HepG2 (cell line): ENCODE measurements around the gene CTNNAL1. TPM values are rescaled to one million over a fixed set of nuclear protein-coding genes. Genes with fewer than 3 reads are reported as not detected.

Experiments
- ATAC-seq: fragments of 200-7000 bp; cut with Tn5 transposase; 3 replicates; pipeline ENCODE4 v1.9.1; 2020; ENCODE audit warnings: mild to moderate bottlenecking, moderate library complexity
- BruUV-seq: library from RNA; stranded (reverse); fragments of 400-500 nt; replicated peaks from 2 replicates; lab custom pipeline; 2021; lab: Mats Ljungman, UMichigan
- CTCF ChIA-PET: fragments of 300-600 bp; formaldehyde crosslinking; extraction: SDS; loops from one replicate; lab custom pipeline; 2021; ENCODE audit warnings: low total read pairs, inconsistent platforms, low intra/inter-chr PET ratio; lab: Yijun Ruan, JAX
- POLR2A ChIA-PET: fragments of 350-600 bp; sonication (Branson Sonifier 250); formaldehyde crosslinking; loops from one replicate; lab custom pipeline; 2020; ENCODE audit warnings: antibody characterized with exemption, inconsistent platforms; lab: Yijun Ruan, JAX
- DNase-seq: peaks from one replicate; pipeline ENCODE4 v3.0.0-alpha.2; 2015; ENCODE audit warnings: low spot score
- FAIRE-seq: peaks from 3 replicates; lab custom pipeline; 2011; peaks lifted over from hg19 to GRCh38; lab: Jason Lieb, UNC
- H2AFZ ChIP-seq: one replicate; pipeline ENCODE4 v1.6.1; 2011; ENCODE audit warnings: low read length, inconsistent platforms
- H3K27ac ChIP-seq: fragments of 300-600 bp; 3 replicates; pipeline ENCODE4 v1.8.0; 2011; ENCODE audit warnings: mixed run types, mild to moderate bottlenecking, mixed read lengths, low read length, inconsistent platforms; ENCODE audit not compliant: insufficient read depth; ENCODE audit errors: extremely low read length
- H3K27me3 ChIP-seq, 2 experiments: fragments of 200-600 bp in 1 of 2; 2 replicates in 1 of 2; 3 replicates in 1 of 2; pipeline versions ENCODE4 v1.6.0 to v1.8.0; 2011; ENCODE audit warnings: low read length in 2 of 2, mild to moderate bottlenecking in 2 of 2, moderate library complexity in 2 of 2, inconsistent platforms in 1 of 2; ENCODE audit not compliant: insufficient read depth in 2 of 2, control insufficient read depth in 1 of 2
- H3K36me3 ChIP-seq, 2 experiments: fragments of 200-600 bp in 1 of 2; replicated peaks in 1 of 2; 2 replicates in 1 of 2; 3 replicates in 1 of 2; pipeline versions ENCODE4 v1.5.1 to v1.8.0; 2011; ENCODE audit warnings: low read length in 2 of 2, inconsistent platforms in 1 of 2; ENCODE audit not compliant: insufficient read depth in 2 of 2, control insufficient read depth in 1 of 2
- H3K4me1 ChIP-seq: 2 replicates; pipeline ENCODE4 v1.5.1; 2012; ENCODE audit warnings: low read length, inconsistent platforms; ENCODE audit not compliant: insufficient read depth
- H3K4me2 ChIP-seq: 2 replicates; pipeline ENCODE4 v1.6.0; 2011; ENCODE audit warnings: low read depth, low read length, inconsistent platforms
- H3K4me3 ChIP-seq, 3 experiments: fragments of 200-600 bp in 1 of 3; sonication (generic), shearing (Covaris generic) in 1 of 3; replicated peaks in 1 of 3; 2 replicates each; pipeline ENCODE4 v1.5.1; 2011 to 2016; ENCODE audit warnings: low read length in 3 of 3, inconsistent platforms in 2 of 3, low read depth in 2 of 3, mild to moderate bottlenecking in 2 of 3, control low read depth in 1 of 3, mixed read lengths in 1 of 3; ENCODE audit not compliant: insufficient read depth in 1 of 3
- H3K79me2 ChIP-seq: one replicate; pipeline ENCODE4 v1.6.1; 2011; ENCODE audit warnings: low read length, inconsistent platforms; ENCODE audit not compliant: insufficient read depth
- H3K9ac ChIP-seq: 2 replicates; pipeline ENCODE4 v1.6.0; 2011; ENCODE audit warnings: mild to moderate bottlenecking, low read depth, low read length, inconsistent platforms; ENCODE audit not compliant: insufficient read depth
- H3K9me3 ChIP-seq: 2 replicates; pipeline ENCODE4 v1.5.1; 2012; ENCODE audit warnings: mild to moderate bottlenecking, low read length
- H4K20me1 ChIP-seq: 2 replicates; pipeline ENCODE4 v1.6.0; 2011; ENCODE audit warnings: inconsistent platforms, mild to moderate bottlenecking, low read length, moderate library complexity; ENCODE audit not compliant: insufficient read depth
- ARNT ChIP-seq: fragments of 450-650 bp; IDR thresholded peaks from 2 replicates; pipeline ENCODE4 v1.6.1; 2017
- CREM ChIP-seq, 2 experiments: sonication (generic) in 1 of 2; formaldehyde crosslinking in 1 of 2; IDR thresholded peaks; 2 replicates each; pipeline versions ENCODE4 v1.4.0 to v1.6.1; 2016 to 2020; ENCODE audit warnings: antibody characterized with exemption in 1 of 2, mild to moderate bottlenecking in 1 of 2, missing genetic modification reagents in 1 of 2
- ELF4 ChIP-seq: sonication (generic); formaldehyde crosslinking; IDR thresholded peaks from 2 replicates; pipeline ENCODE4 v1.5.0; 2020; ENCODE audit warnings: missing genetic modification reagents, mild to moderate bottlenecking, moderate library complexity, borderline replicate concordance
- FOXC1 ChIP-seq: sonication (generic); formaldehyde crosslinking; IDR thresholded peaks from 2 replicates; pipeline ENCODE4 v1.8.0; 2022; ENCODE audit warnings: mild to moderate bottlenecking, missing genetic modification reagents, borderline replicate concordance
- NPAS2 ChIP-seq: sonication (generic); formaldehyde crosslinking; IDR thresholded peaks from 2 replicates; pipeline ENCODE4 v1.8.0; 2022; ENCODE audit warnings: mild to moderate bottlenecking, missing genetic modification reagents, borderline replicate concordance
- SOX13 ChIP-seq, 3 experiments: fragments of 450-650 bp in 1 of 3; sonication (generic) in 1 of 3; formaldehyde crosslinking in 1 of 3; IDR thresholded peaks in 2 of 3; conservative IDR thresholded peaks in 1 of 3; 2 replicates each; pipeline versions ENCODE4 v1.5.0 to v1.6.1; 2016 to 2020; ENCODE audit warnings: antibody characterized with exemption in 1 of 3, mild to moderate bottlenecking in 1 of 3, missing compliant biosample characterization in 1 of 3, missing genetic modification reagents in 1 of 3, moderate library complexity in 1 of 3
- SOX5 ChIP-seq: IDR thresholded peaks from 2 replicates; pipeline ENCODE4 v1.6.1; 2016; ENCODE audit warnings: borderline replicate concordance
- SP1 ChIP-seq, 2 experiments: fragments of 450-650 bp in 1 of 2; sonication (generic) in 1 of 2; formaldehyde crosslinking in 1 of 2; IDR thresholded peaks; 2 replicates each; pipeline versions ENCODE4 v1.4.0 to v1.6.1; 2016 to 2020; ENCODE audit warnings: missing genetic modification reagents in 1 of 2
- ZNF891 ChIP-seq: sonication (generic); formaldehyde crosslinking; IDR thresholded peaks from 2 replicates; pipeline ENCODE4 v1.5.0; 2020; ENCODE audit warnings: mild to moderate bottlenecking, missing genetic modification reagents
- WGBS: methylation state at CpG from one replicate; pipeline ENCODE4 v1.1.6; 2017; ENCODE audit warnings: low lambda C conversion rate; 5-methylcytosine and 5-hydroxymethylcytosine counted together
- in situ Hi-C: cut with HindIII; loops from 2 replicates; pipeline ENCODE4 v1.10.0; 2017; ENCODE audit warnings: low pct_unique_long_range_greater_than_20kb; ENCODE audit not compliant: extremely low pct_ligation_motif_present
- intact Hi-C: fragments of 100-400 bp; cut with micrococcal nuclease; formaldehyde crosslinking; loops from one replicate; pipeline ENCODE4 v1.10.0; 2022; ENCODE audit not compliant: unreplicated experiment
- polyA plus RNA-seq, 8 experiments: library from polyadenylated mRNA; depleted of rRNA in 3 of 8; stranded (reverse) in 7 of 8; unstranded in 1 of 8; fragments of >200 nt; fragmentation: Illumina TruSeq in 4 of 8; extraction: Trizol in 4 of 8; gene quantifications; 2 replicates each; pipeline versions ENCODE4 v1.2.1 to v1.2.3, GENCODE V29; 2011 to 2016; ENCODE audit warnings: low read depth in 4 of 8, missing spikeins in 1 of 8, mixed read lengths in 1 of 8; ENCODE audit not compliant: insufficient read depth in 1 of 8
- total RNA-seq, 5 experiments: library from RNA; depleted of rRNA; stranded (reverse); fragments of >200 nt; fragmentation: Illumina TruSeq; extraction: Trizol; gene quantifications; 2 replicates each; pipeline ENCODE4 v1.2.3, GENCODE V29; 2016; ENCODE audit warnings: low read depth in 1 of 5
- TF ChIP-seq, protein P1 (sequence below): sonication (generic); formaldehyde crosslinking; IDR thresholded peaks from 2 replicates; pipeline ENCODE4 v1.4.0; 2020; ENCODE audit warnings: mild to moderate bottlenecking, missing genetic modification reagents
- TF ChIP-seq, protein P2 (sequence below): sonication (generic); formaldehyde crosslinking; IDR thresholded peaks from 2 replicates; pipeline ENCODE4 v1.4.0; 2020; ENCODE audit warnings: mild to moderate bottlenecking, missing genetic modification reagents
- TF ChIP-seq, protein P3 (sequence below): sonication (generic); formaldehyde crosslinking; IDR thresholded peaks from 2 replicates; pipeline ENCODE4 v1.4.0; 2020; ENCODE audit warnings: missing genetic modification reagents

CTNNAL1 gene
- total and polyA plus RNA-seq, 2 of the 13 experiments (the other 11 are each of a cell fraction or from before 2014, with no cell fraction given): 32.0 to 162 TPM

DNA sequence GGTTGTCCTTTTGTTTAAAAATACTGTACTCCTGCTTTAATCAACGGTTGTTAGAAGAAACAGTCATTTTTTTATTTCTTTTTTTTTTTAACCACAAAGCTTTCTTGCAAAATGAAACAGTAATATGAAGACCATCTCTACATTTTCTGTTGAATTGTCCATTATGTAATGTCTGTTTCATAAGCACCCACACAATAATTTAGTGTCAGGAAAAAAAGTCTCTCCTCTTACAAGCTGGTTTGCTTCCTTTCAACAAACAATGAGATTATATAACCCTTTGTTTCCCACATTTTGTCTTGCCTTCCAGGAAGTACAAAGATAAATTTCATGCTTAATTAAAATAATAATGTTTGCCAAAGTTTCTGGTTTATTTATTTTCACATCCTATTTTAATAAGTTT lies 16.7 kb downstream of the CTNNAL1 start:
- no peaks in the 10 kb centered on the region for H3K27me3 ChIP-seq
- no peaks in the 10 kb centered on the region for H4K20me1 ChIP-seq
- peaks cover 15% of the 10 kb centered on the region for H3K4me1 ChIP-seq
- BruUV-seq: TSS peak; percentile 15
- H3K27ac ChIP-seq: no peak overlapping the region
- no peak overlapping the region for H3K4me2 ChIP-seq
- peaks cover 7 to 25% of the 10 kb centered on the region in 2 experiments for H3K36me3 ChIP-seq
- no peak overlapping the region for H3K4me3 ChIP-seq
- ATAC-seq: no peak
- no peak overlapping the region for H3K9ac ChIP-seq
- no peaks in the 10 kb centered on the region for H3K9me3 ChIP-seq
- no peak for FAIRE-seq
- in situ Hi-C loops (no loop called here), intact Hi-C loops (no loop called here)
- WGBS: 95% methylated on average over 1 of the region's 1 CpG
- CTCF ChIA-PET: no interaction called here
- H3K79me2 ChIP-seq: peaks cover 43% of the 10 kb centered on the region
- no peak overlapping the region for H2AFZ ChIP-seq
- POLR2A ChIA-PET: no interaction called here
- TF ChIP-seq ELF4 (CRISPR knock-in tag) (no peak), CREM (IDR thresholded peaks at IDR 0.05) (no peak), CREM (CRISPR knock-in tag; IDR thresholded peaks at IDR 0.05) (no peak), SOX5 (CRISPR knock-in tag) (peak; percentile 33; the same call in 1 of the 2 replicates), FOXC1 (CRISPR knock-in tag) (no peak), NPAS2 (CRISPR knock-in tag) (no peak), SP1 (IDR thresholded peaks at IDR 0.05) (no peak), SP1 (CRISPR knock-in tag; IDR thresholded peaks at IDR 0.05) (no peak), ZNF891 (no peak), SOX13 (IDR thresholded peaks at IDR 0.05) (no peak), SOX13 (CRISPR knock-in tag; conservative IDR thresholded peaks at IDR 0.05 in 1 of 2, IDR thresholded peaks at IDR 0.05 in 1 of 2) (peak in 1 of 2 experiments; percentile 52; a peak in 1 of 4 replicates), ARNT (no peak)
- TF ChIP-seq, protein P1, sequence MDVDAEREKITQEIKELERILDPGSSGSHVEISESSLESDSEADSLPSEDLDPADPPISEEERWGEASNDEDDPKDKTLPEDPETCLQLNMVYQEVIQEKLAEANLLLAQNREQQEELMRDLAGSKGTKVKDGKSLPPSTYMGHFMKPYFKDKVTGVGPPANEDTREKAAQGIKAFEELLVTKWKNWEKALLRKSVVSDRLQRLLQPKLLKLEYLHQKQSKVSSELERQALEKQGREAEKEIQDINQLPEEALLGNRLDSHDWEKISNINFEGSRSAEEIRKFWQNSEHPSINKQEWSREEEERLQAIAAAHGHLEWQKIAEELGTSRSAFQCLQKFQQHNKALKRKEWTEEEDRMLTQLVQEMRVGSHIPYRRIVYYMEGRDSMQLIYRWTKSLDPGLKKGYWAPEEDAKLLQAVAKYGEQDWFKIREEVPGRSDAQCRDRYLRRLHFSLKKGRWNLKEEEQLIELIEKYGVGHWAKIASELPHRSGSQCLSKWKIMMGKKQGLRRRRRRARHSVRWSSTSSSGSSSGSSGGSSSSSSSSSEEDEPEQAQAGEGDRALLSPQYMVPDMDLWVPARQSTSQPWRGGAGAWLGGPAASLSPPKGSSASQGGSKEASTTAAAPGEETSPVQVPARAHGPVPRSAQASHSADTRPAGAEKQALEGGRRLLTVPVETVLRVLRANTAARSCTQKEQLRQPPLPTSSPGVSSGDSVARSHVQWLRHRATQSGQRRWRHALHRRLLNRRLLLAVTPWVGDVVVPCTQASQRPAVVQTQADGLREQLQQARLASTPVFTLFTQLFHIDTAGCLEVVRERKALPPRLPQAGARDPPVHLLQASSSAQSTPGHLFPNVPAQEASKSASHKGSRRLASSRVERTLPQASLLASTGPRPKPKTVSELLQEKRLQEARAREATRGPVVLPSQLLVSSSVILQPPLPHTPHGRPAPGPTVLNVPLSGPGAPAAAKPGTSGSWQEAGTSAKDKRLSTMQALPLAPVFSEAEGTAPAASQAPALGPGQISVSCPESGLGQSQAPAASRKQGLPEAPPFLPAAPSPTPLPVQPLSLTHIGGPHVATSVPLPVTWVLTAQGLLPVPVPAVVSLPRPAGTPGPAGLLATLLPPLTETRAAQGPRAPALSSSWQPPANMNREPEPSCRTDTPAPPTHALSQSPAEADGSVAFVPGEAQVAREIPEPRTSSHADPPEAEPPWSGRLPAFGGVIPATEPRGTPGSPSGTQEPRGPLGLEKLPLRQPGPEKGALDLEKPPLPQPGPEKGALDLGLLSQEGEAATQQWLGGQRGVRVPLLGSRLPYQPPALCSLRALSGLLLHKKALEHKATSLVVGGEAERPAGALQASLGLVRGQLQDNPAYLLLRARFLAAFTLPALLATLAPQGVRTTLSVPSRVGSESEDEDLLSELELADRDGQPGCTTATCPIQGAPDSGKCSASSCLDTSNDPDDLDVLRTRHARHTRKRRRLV: no peak
- TF ChIP-seq, protein P2, sequence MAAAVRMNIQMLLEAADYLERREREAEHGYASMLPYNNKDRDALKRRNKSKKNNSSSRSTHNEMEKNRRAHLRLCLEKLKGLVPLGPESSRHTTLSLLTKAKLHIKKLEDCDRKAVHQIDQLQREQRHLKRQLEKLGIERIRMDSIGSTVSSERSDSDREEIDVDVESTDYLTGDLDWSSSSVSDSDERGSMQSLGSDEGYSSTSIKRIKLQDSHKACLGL: no peak
- TF ChIP-seq, protein P3, sequence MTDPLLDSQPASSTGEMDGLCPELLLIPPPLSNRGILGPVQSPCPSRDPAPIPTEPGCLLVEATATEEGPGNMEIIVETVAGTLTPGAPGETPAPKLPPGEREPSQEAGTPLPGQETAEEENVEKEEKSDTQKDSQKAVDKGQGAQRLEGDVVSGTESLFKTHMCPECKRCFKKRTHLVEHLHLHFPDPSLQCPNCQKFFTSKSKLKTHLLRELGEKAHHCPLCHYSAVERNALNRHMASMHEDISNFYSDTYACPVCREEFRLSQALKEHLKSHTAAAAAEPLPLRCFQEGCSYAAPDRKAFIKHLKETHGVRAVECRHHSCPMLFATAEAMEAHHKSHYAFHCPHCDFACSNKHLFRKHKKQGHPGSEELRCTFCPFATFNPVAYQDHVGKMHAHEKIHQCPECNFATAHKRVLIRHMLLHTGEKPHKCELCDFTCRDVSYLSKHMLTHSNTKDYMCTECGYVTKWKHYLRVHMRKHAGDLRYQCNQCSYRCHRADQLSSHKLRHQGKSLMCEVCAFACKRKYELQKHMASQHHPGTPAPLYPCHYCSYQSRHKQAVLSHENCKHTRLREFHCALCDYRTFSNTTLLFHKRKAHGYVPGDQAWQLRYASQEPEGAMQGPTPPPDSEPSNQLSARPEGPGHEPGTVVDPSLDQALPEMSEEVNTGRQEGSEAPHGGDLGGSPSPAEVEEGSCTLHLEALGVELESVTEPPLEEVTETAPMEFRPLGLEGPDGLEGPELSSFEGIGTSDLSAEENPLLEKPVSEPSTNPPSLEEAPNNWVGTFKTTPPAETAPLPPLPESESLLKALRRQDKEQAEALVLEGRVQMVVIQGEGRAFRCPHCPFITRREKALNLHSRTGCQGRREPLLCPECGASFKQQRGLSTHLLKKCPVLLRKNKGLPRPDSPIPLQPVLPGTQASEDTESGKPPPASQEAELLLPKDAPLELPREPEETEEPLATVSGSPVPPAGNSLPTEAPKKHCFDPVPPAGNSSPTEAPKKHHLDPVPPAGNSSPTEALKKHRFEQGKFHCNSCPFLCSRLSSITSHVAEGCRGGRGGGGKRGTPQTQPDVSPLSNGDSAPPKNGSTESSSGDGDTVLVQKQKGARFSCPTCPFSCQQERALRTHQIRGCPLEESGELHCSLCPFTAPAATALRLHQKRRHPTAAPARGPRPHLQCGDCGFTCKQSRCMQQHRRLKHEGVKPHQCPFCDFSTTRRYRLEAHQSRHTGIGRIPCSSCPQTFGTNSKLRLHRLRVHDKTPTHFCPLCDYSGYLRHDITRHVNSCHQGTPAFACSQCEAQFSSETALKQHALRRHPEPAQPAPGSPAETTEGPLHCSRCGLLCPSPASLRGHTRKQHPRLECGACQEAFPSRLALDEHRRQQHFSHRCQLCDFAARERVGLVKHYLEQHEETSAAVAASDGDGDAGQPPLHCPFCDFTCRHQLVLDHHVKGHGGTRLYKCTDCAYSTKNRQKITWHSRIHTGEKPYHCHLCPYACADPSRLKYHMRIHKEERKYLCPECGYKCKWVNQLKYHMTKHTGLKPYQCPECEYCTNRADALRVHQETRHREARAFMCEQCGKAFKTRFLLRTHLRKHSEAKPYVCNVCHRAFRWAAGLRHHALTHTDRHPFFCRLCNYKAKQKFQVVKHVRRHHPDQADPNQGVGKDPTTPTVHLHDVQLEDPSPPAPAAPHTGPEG (CRISPR knock-in tag): no peak
- no peak for DNase-seq
